Measurements from ENCODE around the gene CDH4.

CDH4 gene

GRCh38 chr20:61797200-61797599, 545.1 kb downstream of the CDH4 start:
- TF ChIP-seq RAD21 (IDR thresholded peaks at IDR 0.05; ENCODE audit: low read depth): no peak
- TF ChIP-seq CEBPB (IDR thresholded peaks at IDR 0.05): no peak
- no peak for TF ChIP-seq CREB1 (IDR thresholded peaks at IDR 0.05; ENCODE audit: low read depth)
- no peak for TF ChIP-seq ZBTB7A (IDR thresholded peaks at IDR 0.05; ENCODE audit: low read depth)
- TF ChIP-seq EGR1 (IDR thresholded peaks at IDR 0.05): no peak
- no peak for TF ChIP-seq REST (IDR thresholded peaks at IDR 0.05; ENCODE audit: low read depth)
- TF ChIP-seq TEAD4 (IDR thresholded peaks at IDR 0.05): no peak
- no peak for TF ChIP-seq FOXM1 (IDR thresholded peaks at IDR 0.05; ENCODE audit: borderline replicate concordance, low read depth)
- TF ChIP-seq NFIC (IDR thresholded peaks at IDR 0.05): no peak
- no peak for TF ChIP-seq TCF12 (IDR thresholded peaks at IDR 0.05; ENCODE audit: low read depth)
- TF ChIP-seq EP300 (IDR thresholded peaks at IDR 0.05; ENCODE audit: borderline replicate concordance): no peak
- no peak for TF ChIP-seq MAX (IDR thresholded peaks at IDR 0.05)
- no peak for TF ChIP-seq YY1 (IDR thresholded peaks at IDR 0.05; ENCODE audit: low read depth)
- TF ChIP-seq USF1 (IDR thresholded peaks at IDR 0.05): no peak
- TF ChIP-seq TAF1 (IDR thresholded peaks at IDR 0.05; ENCODE audit: low read depth): no peak

- TF ChIP-seq TAF1 (IDR thresholded peaks at IDR 0.05; ENCODE audit: low read depth) (no peak), CEBPB (IDR thresholded peaks at IDR 0.05) (no peak), NFIC (IDR thresholded peaks at IDR 0.05) (no peak), FOXM1 (IDR thresholded peaks at IDR 0.05; ENCODE audit: borderline replicate concordance, low read depth) (no peak), TCF12 (IDR thresholded peaks at IDR 0.05; ENCODE audit: low read depth) (no peak), USF1 (IDR thresholded peaks at IDR 0.05) (no peak), REST (IDR thresholded peaks at IDR 0.05; ENCODE audit: low read depth) (no peak), EGR1 (IDR thresholded peaks at IDR 0.05) (no peak), CREB1 (IDR thresholded peaks at IDR 0.05; ENCODE audit: low read depth) (no peak), EP300 (IDR thresholded peaks at IDR 0.05; ENCODE audit: borderline replicate concordance) (no peak), YY1 (IDR thresholded peaks at IDR 0.05; ENCODE audit: low read depth) (no peak)
These were observed 545.9 kb downstream of the CDH4 start for GRCh38 chr20:61797971-61798411.

GRCh38 chr20:61798632-61799031, 546.6 kb downstream of the CDH4 start:
- TF ChIP-seq USF1 (IDR thresholded peaks at IDR 0.05) (no peak), REST (IDR thresholded peaks at IDR 0.05; ENCODE audit: low read depth) (no peak), YY1 (IDR thresholded peaks at IDR 0.05; ENCODE audit: low read depth) (no peak), MAX (IDR thresholded peaks at IDR 0.05) (no peak), EP300 (IDR thresholded peaks at IDR 0.05; ENCODE audit: borderline replicate concordance) (no peak), CREB1 (IDR thresholded peaks at IDR 0.05; ENCODE audit: low read depth) (no peak), ZBTB7A (IDR thresholded peaks at IDR 0.05; ENCODE audit: low read depth) (no peak), TAF1 (IDR thresholded peaks at IDR 0.05; ENCODE audit: low read depth) (no peak), NFIC (IDR thresholded peaks at IDR 0.05) (no peak), FOXM1 (IDR thresholded peaks at IDR 0.05; ENCODE audit: borderline replicate concordance, low read depth) (no peak), TEAD4 (IDR thresholded peaks at IDR 0.05) (no peak), CEBPB (IDR thresholded peaks at IDR 0.05) (no peak), TCF12 (IDR thresholded peaks at IDR 0.05; ENCODE audit: low read depth) (no peak), EGR1 (IDR thresholded peaks at IDR 0.05) (no peak), RAD21 (IDR thresholded peaks at IDR 0.05; ENCODE audit: low read depth) (no peak)

GRCh38 chr20:61799394-61799923, 547.4 kb downstream of the CDH4 start:
- TF ChIP-seq RAD21 (IDR thresholded peaks at IDR 0.05; ENCODE audit: low read depth): no peak
- TF ChIP-seq USF1 (IDR thresholded peaks at IDR 0.05): no peak
- no peak for TF ChIP-seq MAX (IDR thresholded peaks at IDR 0.05)
- no peak for TF ChIP-seq FOXM1 (IDR thresholded peaks at IDR 0.05; ENCODE audit: borderline replicate concordance, low read depth)
- TF ChIP-seq REST (IDR thresholded peaks at IDR 0.05; ENCODE audit: low read depth): no peak
- no peak for TF ChIP-seq TAF1 (IDR thresholded peaks at IDR 0.05; ENCODE audit: low read depth)
- no peak for TF ChIP-seq EP300 (IDR thresholded peaks at IDR 0.05; ENCODE audit: borderline replicate concordance)
- no peak for TF ChIP-seq TEAD4 (IDR thresholded peaks at IDR 0.05)
- TF ChIP-seq EGR1 (IDR thresholded peaks at IDR 0.05): no peak
- no peak for TF ChIP-seq ZBTB7A (IDR thresholded peaks at IDR 0.05; ENCODE audit: low read depth)
- TF ChIP-seq YY1 (IDR thresholded peaks at IDR 0.05; ENCODE audit: low read depth): no peak
- no peak for TF ChIP-seq CREB1 (IDR thresholded peaks at IDR 0.05; ENCODE audit: low read depth)
- TF ChIP-seq NFIC (IDR thresholded peaks at IDR 0.05): no peak
- TF ChIP-seq CEBPB (IDR thresholded peaks at IDR 0.05): no peak
- TF ChIP-seq TCF12 (IDR thresholded peaks at IDR 0.05; ENCODE audit: low read depth): no peak

Data from Ishikawa (cell line).